Transverse colon (tissue), 4 donors: ENCODE measurements around the gene NCR2. TPM values are rescaled to one million over a fixed set of nuclear protein-coding genes. Genes with fewer than 3 reads are reported as not detected.

Source experiments
- DNase-seq: peaks from one replicate; pipeline ENCODE4 v3.0.0-alpha.2; 2019
- H3K27ac ChIP-seq, 4 donors: fragments of 200-600 bp; sonication (generic); 2 replicates each; pipeline ENCODE4 v1.5.1; 2016 to 2018; ENCODE audit warnings: inconsistent platforms in 4 of 4
- H3K27me3 ChIP-seq: fragments of 200-600 bp; sonication (generic); 2 replicates; pipeline ENCODE4 v1.5.1; 2017; ENCODE audit warnings: inconsistent platforms
- H3K36me3 ChIP-seq, 4 donors: fragments of 200-600 bp; sonication (generic); 2 replicates each; pipeline ENCODE4 v1.5.1; 2017 to 2019; ENCODE audit warnings: inconsistent platforms in 4 of 4
- H3K4me1 ChIP-seq, 4 donors: fragments of 200-600 bp; sonication (generic); 2 replicates each; pipeline ENCODE4 v1.5.1; 2017 to 2020; ENCODE audit warnings: inconsistent platforms in 4 of 4
- H3K4me3 ChIP-seq, 4 donors: fragments of 200-600 bp; sonication (generic); 1 replicate in 1 of 4; 2 replicates in 3 of 4; pipeline versions ENCODE4 v1.5.1 to v1.6.1; 2017 to 2019; ENCODE audit warnings: inconsistent platforms in 4 of 4
- H3K9me3 ChIP-seq, 2 donors: fragments of 200-600 bp; sonication (generic); 2 replicates each; pipeline ENCODE4 v1.5.1; 2017 to 2019; ENCODE audit warnings: inconsistent platforms in 2 of 2
- CTCF ChIP-seq, 5 experiments: fragments of 200-600 bp in 3 of 5; fragments of 450-650 bp in 2 of 5; sonication (generic) in 3 of 5; IDR thresholded peaks; 1 replicate in 2 of 5; 2 replicates in 3 of 5; pipeline ENCODE4 v1.5.1; 2016 to 2017; ENCODE audit warnings: antibody characterized with exemption in 5 of 5, inconsistent platforms in 3 of 5, mild to moderate bottlenecking in 2 of 5, moderate library complexity in 1 of 5
- EP300 ChIP-seq: sonication (generic); formaldehyde crosslinking; IDR thresholded peaks from one replicate; pipeline ENCODE4 v1.6.1; 2017; ENCODE audit warnings: antibody characterized with exemption, low read depth
- POLR2A ChIP-seq: fragments of 450-650 bp; IDR thresholded peaks from one replicate; pipeline ENCODE4 v1.6.1; 2016; ENCODE audit warnings: antibody characterized with exemption, mild to moderate bottlenecking, moderate library complexity
- POLR2AphosphoS5 ChIP-seq, 3 donors: sonication (generic); formaldehyde crosslinking; IDR thresholded peaks; one replicate each; pipeline ENCODE4 v1.6.1; 2016; ENCODE audit warnings: antibody characterized with exemption in 3 of 3
- WGBS, 2 donors: methylation state at CpG; one replicate each; pipeline ENCODE4 v1.1.5; 2018; ENCODE audit warnings: low coverage in 1 of 2; 5-methylcytosine and 5-hydroxymethylcytosine counted together
- in situ Hi-C, 4 donors: fragments of 200-750 bp; cut with MboI; loops; one replicate each; pipeline versions ENCODE4 v1.15.0 to v1.15.1; 2017; ENCODE audit warnings: low sequenced_read_pairs in 3 of 4, low pct_ligation_motif_present in 1 of 4, low pct_unique_long_range_greater_than_20kb in 1 of 4
- intact Hi-C: fragments of 100-400 bp; cut with DNase I; formaldehyde crosslinking; loops from one replicate; pipeline ENCODE4 v1.15.1; 2023; ENCODE audit warnings: low total_unique reads
- total RNA-seq, 4 donors: library from RNA; depleted of rRNA; stranded (reverse); fragments of >200 nt; gene quantifications; one replicate each; pipeline ENCODE4 v1.1.0, GENCODE V29; 2016

The NCR2 gene
- total RNA-seq, 4 donors from 2014 or later = not detected

DNA sequence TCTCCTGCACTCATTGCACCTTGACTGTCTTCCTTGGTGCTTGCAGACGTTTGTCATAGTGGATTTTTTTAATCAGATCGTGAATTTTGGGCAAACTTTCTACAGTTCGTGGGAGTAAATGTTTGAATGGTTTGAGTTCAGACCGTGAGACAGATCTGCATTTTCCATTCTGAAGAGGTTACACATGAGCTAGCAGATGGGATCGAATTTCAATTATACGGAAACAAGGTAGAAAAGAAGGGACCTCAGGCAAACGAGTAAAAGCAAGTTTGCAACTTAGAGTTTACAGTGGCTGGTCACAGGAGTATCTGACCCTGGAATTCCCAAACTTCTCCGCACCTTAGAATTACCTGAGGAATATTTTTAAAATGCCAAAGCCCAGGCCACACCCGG is 17.2 kb upstream of the NCR2 start:
- Histone ChIP-seq H3K27me3 (peaks cover 51% of the 10 kb centered on the region), H3K9me3 (no peaks in the 10 kb centered on the region), H3K36me3 (no peaks in the 10 kb centered on the region), H3K4me1 (peaks cover 0 to 8% (median 1%) of the 10 kb centered on the region in 4 donors), H3K27ac (no peak overlapping the region), H3K4me3 (peak overlapping the region in 1 of 4 donors; percentile 8)
- TF ChIP-seq POLR2A (no peak), POLR2AphosphoS5 (IDR thresholded peaks at IDR 0.05) (no peak)
- in situ Hi-C loops = loop anchor here in 1 of 4 donors (25.0 kb wide), 1 partner anchor 231 kb away; no protein-coding TSS in a partner anchor
- 33 to 37% methylated on average over 3 to 9 of the region's 9 CpGs for WGBS, 2 donors
- intact Hi-C loops = no loop called here
- DNase-seq = no peak

- Histone ChIP-seq H3K4me1 (peaks cover 0 to 8% (median 1%) of the 10 kb centered on the region in 4 donors), H3K27ac (no peak overlapping the region), H3K4me3 (peak overlapping the region in 2 of 4 donors; percentile 8 to 37), H3K36me3 (no peaks in the 10 kb centered on the region), H3K9me3 (no peaks in the 10 kb centered on the region), H3K27me3 (peaks cover 48% of the 10 kb centered on the region)
- DNase-seq = peak; percentile 81
- 44 to 80% methylated on average over 1 to 20 of the region's 33 CpGs for WGBS, 2 donors
- intact Hi-C loops = no loop called here
- TF ChIP-seq POLR2AphosphoS5 (IDR thresholded peaks at IDR 0.05) = no peak
- TF ChIP-seq CTCF (IDR thresholded peaks at IDR 0.05) = peak; percentile 98 to 100 (median 100)
- in situ Hi-C loops = loop anchor here in 1 of 4 donors (25.0 kb wide), 1 partner anchor 232 kb away; no protein-coding TSS in a partner anchor
Observed at GRCh38 chr6:41318654-41319565, 16.5 kb upstream of the NCR2 start.

DNA sequence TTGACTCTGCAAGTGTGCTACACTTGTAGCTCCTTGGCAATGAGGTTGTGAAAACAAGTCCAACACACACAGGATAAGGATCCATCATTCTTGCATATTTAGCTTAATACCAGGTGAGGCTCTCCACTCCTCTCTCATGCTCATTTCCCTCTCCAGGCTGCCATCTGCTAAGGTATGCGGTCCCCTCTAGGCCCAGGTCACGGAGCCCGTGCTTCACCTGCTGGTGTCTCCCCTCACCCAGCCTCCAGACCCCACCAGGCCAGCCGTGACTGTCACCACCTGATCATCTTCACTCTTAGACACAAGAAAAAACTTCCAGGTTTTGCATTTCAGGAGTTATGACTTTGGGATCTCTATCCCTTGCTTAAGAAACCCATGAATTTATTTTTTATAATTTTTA is 14.2 kb upstream of the NCR2 start:
- peak overlapping the region in 1 of 4 donors; percentile 53 for H3K27ac ChIP-seq
- H3K27me3 ChIP-seq = peaks cover 48% of the 10 kb centered on the region
- H3K9me3 ChIP-seq = no peaks in the 10 kb centered on the region
- 77% methylated on average over 4 of the region's 4 CpGs; no CpG with 5 or more reads in 1 of the 2 donors for WGBS, 2 donors
- no peak for TF ChIP-seq POLR2A
- TF ChIP-seq EP300 = no peak
- no peak for TF ChIP-seq CTCF (IDR thresholded peaks at IDR 0.05)
- TF ChIP-seq POLR2AphosphoS5 (IDR thresholded peaks at IDR 0.05) = no peak
- H3K36me3 ChIP-seq = no peaks in the 10 kb centered on the region
- intact Hi-C loops (no loop called here), in situ Hi-C loops (loop anchor here in 1 of 4 donors (25.0 kb wide), 1 partner anchor 234 kb away; no protein-coding TSS in a partner anchor)
- no peak for DNase-seq
- no peak overlapping the region for H3K4me3 ChIP-seq
- H3K4me1 ChIP-seq = peaks cover 0 to 8% (median 1%) of the 10 kb centered on the region in 4 donors

DNA sequence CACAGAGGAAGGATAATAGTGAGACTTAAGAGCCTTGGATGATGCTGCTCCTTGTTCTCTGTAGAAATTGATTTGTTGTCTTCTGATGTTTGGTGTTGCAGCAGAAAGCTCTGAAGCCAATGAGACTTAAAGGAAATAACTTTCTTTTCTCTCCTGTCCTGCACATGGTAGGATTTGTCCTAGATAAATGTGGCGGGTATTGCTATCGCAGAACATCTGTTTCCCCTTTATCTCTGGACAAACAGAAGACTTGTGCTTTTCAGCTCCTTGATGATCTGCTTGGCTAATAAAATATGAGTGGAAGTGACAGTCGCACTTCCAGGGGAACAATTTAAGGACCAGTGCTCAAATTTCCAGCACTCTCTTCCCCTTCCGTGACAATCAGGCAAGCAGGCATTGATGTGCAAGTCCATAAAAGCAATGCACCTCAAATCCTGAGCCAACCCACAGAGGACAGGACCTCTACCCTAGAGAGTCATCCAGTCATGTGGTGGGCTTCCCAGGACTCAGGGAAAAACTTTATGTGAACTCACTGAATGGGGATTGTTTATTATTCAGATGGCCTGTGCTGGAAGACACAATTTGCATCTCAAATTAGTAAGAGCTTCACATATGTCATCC is 9.9 kb upstream of the NCR2 start:
- DNase-seq = no peak
- no peaks in the 10 kb centered on the region for H3K4me1 ChIP-seq
- no peaks in the 10 kb centered on the region for H3K36me3 ChIP-seq
- in situ Hi-C loops (no loop called here), intact Hi-C loops (no loop called here)
- WGBS, 2 donors = 70 to 100% methylated on average over 3 to 4 of the region's 4 CpGs
- H3K9me3 ChIP-seq = no peaks in the 10 kb centered on the region
- no peak overlapping the region for H3K27ac ChIP-seq
- peaks cover 43% of the 10 kb centered on the region for H3K27me3 ChIP-seq
- TF ChIP-seq POLR2AphosphoS5 (IDR thresholded peaks at IDR 0.05) (no peak), POLR2A (no peak), CTCF (IDR thresholded peaks at IDR 0.05) (no peak), EP300 (no peak)
- H3K4me3 ChIP-seq = no peak overlapping the region
